Left kidney (tissue), 8 donors: Measurements from ENCODE around the gene SMR3A. TPM values are rescaled to one million over a fixed set of nuclear protein-coding genes. Genes with fewer than 3 reads are reported as not detected.

Experiments used
- DNase-seq: peaks from one replicate; pipeline ENCODE4 v3.0.0-alpha.2; 2013
- long read RNA-seq, 8 donors: transcript quantifications; one replicate each; lab custom pipeline, GENCODE V29; 2026
- polyA plus RNA-seq: library from polyadenylated mRNA; unstranded; fragments of 120-200 nt; gene quantifications from one replicate; pipeline ENCODE4 v1.2.1, GENCODE V29; 2013; ENCODE audit not compliant: insufficient read length

Gene SMR3A
- not detected for polyA plus RNA-seq
- long read RNA-seq, donor 1, result 0 reads
- long read RNA-seq, donor 2, result 0 reads
- long read RNA-seq, donor 3, result 0 reads
- long read RNA-seq, donor 4, result 0 reads
- long read RNA-seq, donor 5, result 0 reads
- long read RNA-seq, donor 6, result 0 reads
- long read RNA-seq, donor 7, result 0 reads
- long read RNA-seq, donor 8, result 0 reads

DNA sequence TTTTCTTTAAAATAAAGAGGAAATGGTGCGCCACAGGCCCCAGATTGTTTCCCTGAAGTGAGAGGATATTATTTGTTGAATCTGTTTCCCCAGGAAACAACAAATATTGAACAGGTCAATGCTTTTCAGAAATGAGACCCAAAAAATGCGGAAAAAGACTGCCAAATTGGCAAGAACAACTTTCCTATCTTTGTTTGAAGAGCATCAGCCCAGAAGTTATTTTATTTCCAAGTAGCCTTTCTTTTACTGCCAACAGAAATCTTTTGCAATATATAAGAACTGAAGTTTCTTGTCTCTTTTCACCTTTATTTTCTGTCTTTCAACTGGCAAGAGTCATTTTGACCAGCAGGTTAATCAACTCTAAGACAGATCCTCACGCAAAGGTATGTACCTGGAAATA lies at the start of gene SMR3A:
Gene SMR3A, plus strand, starts transcription at position 301 of the 400 bp plus-strand sequence. CDS start 1,356 bp downstream, outside the sequence.
- DNase-seq, result no peak

DNA sequence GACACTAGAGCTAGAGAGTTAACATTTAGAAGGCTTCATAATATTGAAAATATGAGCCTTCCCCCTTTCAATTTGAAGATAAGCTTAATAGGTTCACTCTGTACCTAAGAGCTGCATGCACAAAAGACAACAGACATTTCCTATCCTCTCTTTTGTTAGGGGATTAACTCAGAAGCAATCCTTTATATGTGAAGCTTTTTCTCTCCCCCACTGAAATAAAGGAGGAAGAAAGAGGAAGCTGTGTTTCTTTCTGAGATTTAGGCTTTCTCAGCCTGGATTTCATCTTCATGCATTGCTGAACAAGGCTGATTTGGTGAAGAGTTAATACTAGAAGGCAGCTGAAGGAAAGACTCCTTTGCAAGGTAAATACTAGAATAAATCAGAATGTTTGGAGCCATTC lies 46.8 kb upstream of the SMR3A start:
- no peak for DNase-seq

DNA sequence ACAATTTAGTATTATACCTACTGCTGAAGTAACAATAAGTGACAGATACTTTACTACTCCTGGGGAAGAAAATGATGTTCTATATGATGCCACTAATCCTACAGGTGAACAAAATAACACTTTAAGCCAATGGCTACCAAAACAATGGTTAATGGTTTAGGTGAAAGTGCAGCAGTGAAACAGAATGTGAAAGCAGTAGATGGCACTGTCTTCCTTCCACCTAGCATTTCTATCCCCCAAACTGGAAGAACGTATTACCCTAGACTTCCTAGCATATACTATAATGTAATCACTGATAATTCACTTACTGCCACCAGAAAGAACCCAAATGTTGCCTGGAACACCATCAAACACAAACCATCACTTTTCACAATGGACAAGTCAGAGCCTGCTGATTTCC lies 44.6 kb upstream of the SMR3A start:
- DNase-seq, result no peak

DNA sequence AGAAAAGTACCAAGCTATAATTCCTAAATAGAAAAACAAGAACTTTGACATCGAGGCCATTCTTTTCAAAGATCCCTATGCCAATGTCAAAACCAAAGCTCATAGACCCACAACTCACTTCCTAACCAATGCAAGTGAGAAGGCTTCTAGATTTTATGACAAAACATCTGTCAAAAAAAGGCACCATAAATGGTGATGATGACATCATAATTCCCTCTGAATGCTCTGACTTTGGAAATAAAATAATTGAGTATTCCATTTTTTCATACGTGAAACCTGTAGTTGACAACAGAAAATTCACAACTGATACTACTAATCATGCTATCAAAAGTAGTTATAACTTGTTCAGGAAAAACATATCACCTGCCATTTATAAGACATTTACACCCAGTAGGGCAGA lies 34.5 kb upstream of the SMR3A start:
- no peak for DNase-seq

- no peak for DNase-seq
Observed at GRCh38 chr4:70334681-70335080, 25.9 kb upstream of the SMR3A start, which contains the start of gene CABS1. Gene CABS1 (plus strand): TSS chr4:70334981. CDS start chr4:70335040, 59 bp downstream.

DNA sequence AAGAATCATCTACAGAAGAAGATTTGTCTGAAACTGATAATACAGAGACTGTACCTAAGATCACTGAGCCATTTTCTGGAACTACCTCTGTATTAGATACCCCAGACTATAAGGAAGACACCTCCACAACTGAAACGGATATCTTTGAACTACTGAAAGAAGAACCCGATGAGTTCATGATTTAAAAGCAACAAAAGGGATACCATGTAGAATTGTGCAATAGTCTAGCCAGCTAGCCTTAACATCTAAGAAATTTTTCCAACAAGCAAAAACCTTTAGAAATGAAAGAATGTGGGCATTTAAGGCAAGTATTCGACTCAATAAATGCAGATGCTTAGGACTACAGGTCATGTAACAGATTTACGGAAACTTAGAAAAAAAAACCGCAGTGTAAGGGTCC lies 24.5 kb upstream of the SMR3A start:
- no peak for DNase-seq

DNA sequence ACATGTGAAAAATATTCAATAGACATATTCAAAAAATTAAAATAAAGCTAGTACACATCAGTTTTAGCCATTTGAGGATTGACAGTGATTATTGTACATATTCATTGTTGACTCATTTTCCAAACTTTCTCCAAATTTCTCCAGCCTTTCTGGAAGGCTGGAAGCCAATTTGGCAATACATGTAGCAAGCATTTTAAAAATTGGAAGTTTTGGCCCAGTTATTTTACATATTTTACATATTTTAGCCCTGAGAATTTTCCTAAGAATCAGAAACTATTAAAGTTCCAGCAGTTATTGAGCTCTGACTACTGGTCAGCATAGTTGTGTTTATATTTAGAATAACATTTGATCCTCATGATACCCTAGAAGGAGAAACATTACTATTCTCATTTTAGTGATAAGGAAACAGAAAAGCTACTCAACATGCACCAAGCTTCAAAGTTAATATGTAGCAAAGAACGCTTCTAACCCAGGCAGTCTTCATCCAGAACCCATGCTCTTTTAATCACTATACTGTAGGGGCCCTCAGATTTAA lies 22.6 kb upstream of the SMR3A start:
- no peak for DNase-seq

DNA sequence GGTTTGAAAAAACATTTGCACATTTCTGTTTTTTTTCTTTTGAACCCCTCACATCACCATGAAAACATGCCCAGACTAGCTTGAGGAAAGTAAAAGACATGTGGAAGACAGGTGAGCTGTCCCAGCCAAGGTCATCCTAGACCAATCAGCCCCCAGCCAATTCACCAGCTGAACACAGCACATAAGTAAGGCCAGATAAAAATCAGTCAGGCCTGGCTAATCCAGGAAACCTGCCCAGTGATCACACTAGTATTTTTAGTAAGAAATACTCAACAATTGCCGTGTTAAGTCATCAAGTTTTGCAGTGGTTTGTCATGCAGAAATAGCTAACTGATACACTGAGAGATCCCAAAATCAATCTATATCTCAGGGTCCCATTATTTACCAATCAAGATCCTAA lies 4.4 kb upstream of the SMR3A start:
- no peak for DNase-seq

DNA sequence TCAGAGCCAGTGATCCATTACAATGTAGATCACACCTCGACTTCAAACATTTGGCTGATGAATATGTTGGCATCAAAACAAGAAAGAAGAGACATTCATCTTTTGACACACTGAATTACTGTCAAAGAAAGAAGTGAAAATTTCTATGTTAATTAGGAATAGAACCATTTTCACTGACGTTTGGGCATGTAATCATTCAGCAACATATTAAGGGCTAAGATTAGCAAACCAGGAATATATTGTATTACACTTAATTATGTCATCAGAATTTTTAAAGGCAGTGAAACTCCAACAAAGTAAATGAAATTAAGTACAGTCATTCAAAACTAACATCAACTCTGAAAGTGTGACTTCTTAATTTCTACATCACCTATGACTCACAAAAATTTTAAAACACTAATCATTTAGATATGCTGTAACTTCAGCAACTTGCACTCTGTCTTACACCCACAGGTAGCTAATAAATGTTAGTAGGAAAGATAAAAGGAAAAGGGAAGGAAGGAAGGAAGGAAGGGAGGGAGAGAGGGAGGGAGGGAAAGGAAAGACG lies 1.4 kb upstream of the SMR3A start:
- no peak for DNase-seq

GRCh38 chr4:70364002-70364401 lies 3.4 kb downstream of the SMR3A start:
- DNase-seq, result no peak

DNA sequence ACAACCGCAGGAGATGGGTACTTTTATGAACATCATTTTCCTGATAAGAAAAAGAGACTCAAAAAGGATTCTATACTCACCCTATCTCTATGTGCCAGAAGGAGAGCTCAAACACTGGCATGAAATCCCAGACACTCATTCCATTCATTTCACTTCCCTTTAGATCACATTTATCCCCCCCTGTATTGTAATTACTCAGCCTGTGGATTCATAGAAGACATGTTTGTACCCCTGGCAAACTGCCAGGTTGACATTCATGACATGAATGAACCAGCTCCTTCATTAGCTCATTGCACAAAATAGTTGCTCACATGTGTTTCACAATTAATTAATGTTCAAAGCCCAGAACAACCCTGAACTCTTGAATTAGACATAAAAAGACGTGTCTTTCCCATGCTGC lies 4.9 kb downstream of the SMR3A start:
- DNase-seq, result no peak

- DNase-seq, result no peak
Observed at GRCh38 chr4:70367813-70368212, 7.3 kb downstream of the SMR3A start.

DNA sequence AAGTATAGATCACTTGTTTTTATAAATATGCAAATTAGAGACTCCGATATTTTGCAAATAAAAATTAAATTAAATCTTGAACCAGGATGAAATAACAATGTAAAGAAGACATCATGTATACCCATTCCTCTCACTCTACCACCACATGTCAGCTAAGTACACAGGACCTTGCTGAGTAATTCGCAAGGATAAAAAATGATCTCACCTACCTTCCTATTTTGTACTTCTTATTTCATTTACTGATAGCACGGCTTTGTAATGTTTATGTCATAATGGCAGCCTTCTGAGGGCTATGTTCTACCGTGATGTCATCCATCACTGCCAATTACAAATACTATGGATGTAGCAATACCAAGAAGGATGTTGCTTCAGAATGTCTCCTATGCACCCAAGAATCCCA lies 11.4 kb downstream of the SMR3A start:
- no peak for DNase-seq

DNA sequence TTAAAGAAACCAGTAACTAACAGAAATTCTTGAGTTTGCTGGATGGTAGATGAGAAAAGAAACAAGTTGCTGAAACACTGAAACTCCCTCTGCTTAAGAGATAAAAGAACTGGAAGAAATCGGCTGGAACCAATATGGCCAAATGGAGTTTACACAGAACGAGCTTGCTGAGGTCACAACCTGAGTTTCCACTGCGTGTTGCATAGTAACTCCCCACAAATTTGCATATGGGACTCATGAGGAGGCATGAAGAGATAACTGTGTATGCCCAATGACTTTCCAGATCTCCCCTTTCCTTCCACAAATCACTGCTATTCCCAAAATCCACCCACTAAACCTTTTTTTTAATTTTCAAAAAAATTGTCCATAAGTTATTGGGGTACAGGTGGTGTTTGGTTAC lies 12.2 kb downstream of the SMR3A start:
- DNase-seq, result no peak

DNA sequence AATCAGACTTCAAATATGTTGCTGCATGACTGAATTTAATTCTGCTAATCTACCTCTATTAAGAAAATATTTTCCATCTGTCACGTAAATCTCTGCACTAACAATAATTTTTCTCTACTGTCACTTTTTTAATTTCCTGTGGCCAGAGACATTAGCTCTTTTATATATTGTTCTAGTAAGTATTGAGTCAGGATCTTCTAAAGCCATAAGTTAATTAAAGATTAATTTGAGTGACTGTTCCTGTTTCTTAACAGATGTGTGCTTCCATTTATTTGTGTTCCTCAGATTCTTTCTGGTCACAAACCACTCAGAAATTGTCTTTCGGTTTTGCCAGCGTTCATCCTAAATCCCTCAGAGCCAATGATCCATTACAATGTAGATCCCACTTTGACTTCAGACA lies 20.0 kb downstream of the SMR3A start:
- DNase-seq, result no peak

- DNase-seq, result no peak
Observed at GRCh38 chr4:70382691-70383181, 22.2 kb downstream of the SMR3A start, which contains the start of gene SMR3B. Gene SMR3B (plus strand): TSS chr4:70383131. CDS start chr4:70384511, 1,380 bp downstream.

DNA sequence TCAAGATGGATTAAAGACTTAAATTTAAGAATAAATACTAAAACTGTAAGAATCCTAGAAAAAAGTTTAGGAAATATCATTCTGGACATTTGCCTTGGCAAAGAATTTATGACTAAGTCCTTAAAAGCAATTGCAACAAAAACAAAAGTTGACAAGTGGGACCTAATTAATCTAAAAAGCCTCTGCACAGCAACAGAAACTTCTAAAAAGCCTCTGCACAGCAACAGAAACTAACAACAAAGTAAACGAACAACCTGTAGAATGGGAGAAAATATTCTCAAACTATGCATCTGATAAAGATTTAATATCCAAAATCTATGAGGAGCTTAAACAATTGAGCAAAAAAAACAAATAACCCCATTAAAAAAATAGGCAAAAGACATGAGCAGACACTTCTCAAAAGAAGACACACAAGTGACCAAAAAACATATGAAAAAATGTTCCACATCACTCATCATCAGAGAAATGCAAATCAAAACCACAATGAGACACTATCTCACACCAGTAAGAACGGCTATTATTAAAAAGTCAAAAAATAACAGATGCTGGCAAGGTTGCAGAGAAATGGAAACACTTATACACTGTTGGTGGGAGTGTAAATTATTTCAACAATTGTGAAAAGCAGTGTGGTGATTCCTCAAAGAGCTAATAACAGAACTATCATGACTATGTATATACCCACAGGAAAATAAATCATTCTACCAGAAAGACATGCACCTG lies 31.7 kb downstream of the SMR3A start:
- no peak for DNase-seq

DNA sequence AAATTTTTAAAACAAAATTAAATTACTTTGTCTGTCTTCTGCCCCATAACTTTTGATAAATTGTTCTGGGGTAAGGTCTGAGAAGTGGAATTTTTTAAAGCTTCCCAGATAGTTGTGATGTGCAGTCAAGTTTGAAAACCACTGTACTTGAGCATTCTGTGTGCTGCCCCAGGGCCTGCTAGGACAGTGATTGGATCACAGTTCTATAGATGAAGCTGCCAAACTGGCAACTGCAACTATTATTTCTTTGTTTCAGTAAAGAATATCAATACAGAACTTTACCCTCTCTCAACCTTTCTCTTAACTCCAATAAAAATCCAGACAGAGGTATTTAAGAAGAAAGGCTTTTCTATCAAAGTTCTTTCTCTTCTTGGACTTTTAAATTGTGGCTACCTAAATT lies 37.0 kb downstream of the SMR3A start, which contains the start of gene OPRPN:
Gene OPRPN, plus strand, starts transcription at position 361 of the 400 bp plus-strand sequence. CDS start 1,346 bp downstream, outside the sequence.
- no peak for DNase-seq

DNA sequence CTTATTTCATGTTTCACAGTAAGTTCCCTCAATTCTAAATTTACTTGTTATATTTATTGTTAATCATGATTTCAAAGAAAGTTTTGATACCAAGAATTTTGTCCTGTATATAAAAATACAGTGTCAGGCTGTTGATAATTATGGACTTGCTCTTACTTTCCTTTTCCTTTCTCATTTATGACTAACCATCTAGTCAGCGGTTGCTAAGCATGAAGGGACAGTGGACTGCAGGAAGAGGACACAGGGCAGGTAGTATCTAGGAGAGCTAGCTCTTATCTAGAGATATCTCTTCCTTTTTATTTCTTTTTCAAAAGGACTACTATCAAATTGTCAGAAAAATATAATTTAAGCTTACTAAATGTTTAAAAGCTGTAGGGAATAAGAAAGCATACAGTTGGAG lies 38.8 kb downstream of the SMR3A start:
- no peak for DNase-seq

DNA sequence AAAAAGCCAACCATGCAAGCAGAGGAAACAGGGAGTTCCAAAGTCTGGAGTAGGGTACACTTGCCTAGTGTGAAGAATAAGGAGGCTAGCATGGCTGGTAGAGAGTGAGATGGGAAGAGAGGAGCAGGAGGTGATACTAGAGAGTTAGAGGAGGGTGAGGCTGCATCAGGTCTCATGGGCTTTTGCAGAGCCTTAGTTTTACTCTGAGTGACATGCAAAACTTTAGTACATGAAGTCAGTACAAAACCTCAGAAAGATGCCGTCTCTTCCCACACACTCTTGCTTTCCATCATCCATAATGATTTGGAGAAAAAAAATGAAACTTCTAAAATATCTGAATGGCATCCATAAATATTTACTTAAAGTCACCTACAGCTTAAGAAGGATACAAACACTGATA lies 42.2 kb downstream of the SMR3A start:
- no peak for DNase-seq

DNA sequence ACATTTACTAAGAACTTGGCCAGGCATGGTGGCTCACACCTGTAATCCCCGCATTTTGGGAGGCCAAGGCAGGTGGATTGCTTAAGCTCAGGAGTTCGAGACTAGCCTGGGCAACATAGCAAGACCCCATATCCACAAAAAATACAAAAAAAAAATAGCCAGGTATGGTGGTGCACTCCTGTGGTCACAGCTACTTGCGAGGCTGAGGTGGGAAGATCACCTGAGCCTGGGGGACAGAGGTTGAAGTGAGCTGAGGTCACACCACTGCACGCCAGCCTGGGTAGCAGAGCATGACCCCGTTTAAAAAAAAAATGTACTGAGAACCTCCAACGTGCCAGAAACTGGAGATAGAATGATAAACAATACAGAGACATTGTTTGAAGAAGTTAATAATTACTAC lies 45.2 kb downstream of the SMR3A start:
- DNase-seq, result no peak
